Hematopoietic multipotent progenitor cell treated with erythropoietin and hydrocortisone succinate and interleukin-3 and kit ligand, for 17 days (in vitro differentiated cells): ENCODE data around the gene CILP.
"Not testable (repeated sequence)": the region's sequence is repeated elsewhere in the genome, so short reads cannot be mapped to it uniquely, and the experiment has no call there.

Experiments used
- DNase-seq: peaks from one replicate; pipeline ENCODE4 v3.0.0-alpha.2; 2015; ENCODE audit warnings: low spot score

CILP gene

GRCh38 chr15:65195548-65195923 lies 15.7 kb downstream of the CILP start:
- DNase-seq, result no peak

GRCh38 chr15:65194826-65195547 lies 16.3 kb downstream of the CILP start:
- DNase-seq, result no peak

GRCh38 chr15:65192016-65192415 lies 19.3 kb downstream of the CILP start:
- DNase-seq, result no peak

GRCh38 chr15:65189102-65189740 lies 22.1 kb downstream of the CILP start:
- peak; percentile 61 for DNase-seq

GRCh38 chr15:65188472-65188871 lies 22.8 kb downstream of the CILP start:
- not testable (repeated sequence) for DNase-seq

GRCh38 chr15:65184868-65185717 lies 26.2 kb downstream of the CILP start, which contains the start of gene CLPX:
Gene CLPX, minus strand, starts transcription at chr15:65185342. Its CDS starts 189 bp downstream, at chr15:65185153.
- DNase-seq, result peak; percentile 92

- DNase-seq, result peak; percentile 76
These were observed 26.9 kb downstream of the CILP start for GRCh38 chr15:65184305-65184867.

GRCh38 chr15:65183865-65184159 lies 27.5 kb downstream of the CILP start:
- DNase-seq, result no peak

GRCh38 chr15:65182538-65182937 lies 28.7 kb downstream of the CILP start:
- no peak for DNase-seq

- not testable (repeated sequence) for DNase-seq
These were observed 29.5 kb downstream of the CILP start for GRCh38 chr15:65181582-65182353.

- DNase-seq, result no peak
These were observed 31.1 kb downstream of the CILP start for GRCh38 chr15:65180167-65180566.

- DNase-seq, result no peak
These were observed 33.4 kb downstream of the CILP start for GRCh38 chr15:65177901-65178300.

- DNase-seq, result no peak
These were observed 35.2 kb downstream of the CILP start for GRCh38 chr15:65176056-65176455.

GRCh38 chr15:65175511-65175910 lies 35.8 kb downstream of the CILP start:
- DNase-seq, result no peak

GRCh38 chr15:65174509-65174908 lies 36.8 kb downstream of the CILP start:
- DNase-seq, result no peak

- no peak for DNase-seq
These were observed 38.7 kb downstream of the CILP start for GRCh38 chr15:65172531-65172930.

GRCh38 chr15:65171428-65171827 lies 39.8 kb downstream of the CILP start:
- DNase-seq, result no peak

GRCh38 chr15:65165875-65166274 lies 45.4 kb downstream of the CILP start:
- DNase-seq, result no peak

GRCh38 chr15:65164139-65164538 lies 47.1 kb downstream of the CILP start:
- DNase-seq, result no peak

- no peak for DNase-seq
These were observed 48.2 kb downstream of the CILP start for GRCh38 chr15:65163041-65163440.

GRCh38 chr15:65156692-65157091 lies 54.6 kb downstream of the CILP start:
- DNase-seq, result no peak

- DNase-seq, result no peak
These were observed 56.6 kb downstream of the CILP start for GRCh38 chr15:65154720-65155119.
